A549 (cell line): Measurements from ENCODE around the gene ZDHHC11B.
"Not testable (repeated sequence)": the region's sequence is repeated elsewhere in the genome, so short reads cannot be mapped to it uniquely, and the experiment has no call there.

Experiments
- CEBPB ChIP-seq, 2 experiments: fragments of >200 bp in 1 of 2; sonication (Bioruptor Twin) in 1 of 2; formaldehyde crosslinking in 1 of 2; IDR thresholded peaks; 2 replicates each; pipeline ENCODE4 v1.6.1; 2012 to 2016
- CTCF ChIP-seq: fragments of >200 bp; sonication (Bioruptor Twin); formaldehyde crosslinking; IDR thresholded peaks from 3 replicates; pipeline ENCODE4 v1.5.1; 2016
- HDAC2 ChIP-seq: fragments of 200-600 bp; sonication (generic); IDR thresholded peaks from 2 replicates; pipeline ENCODE4 v1.6.1; 2016
- MYC ChIP-seq: IDR thresholded peaks from 2 replicates; pipeline ENCODE4 v1.6.1; 2012; ENCODE audit warnings: mild to moderate bottlenecking, inconsistent platforms, low read length, improper control_type of control experiment, borderline replicate concordance
- SREBF2 ChIP-seq: fragments of 450-650 bp; IDR thresholded peaks from 2 replicates; pipeline ENCODE4 v1.6.1; 2014; ENCODE audit warnings: mild to moderate bottlenecking, moderate library complexity
- USF2 ChIP-seq: fragments of 450-650 bp; IDR thresholded peaks from 2 replicates; pipeline ENCODE4 v1.6.1; 2014; ENCODE audit warnings: antibody characterized with exemption

GRCh38 chr5:686936-687335, 97.6 kb downstream of the ZDHHC11B start:
- TF ChIP-seq CTCF; CEBPB (IDR thresholded peaks at IDR 0.05); MYC; SREBF2; USF2; HDAC2: not testable (repeated sequence)
